Measurements from ENCODE around the gene EXOC5.
A peak's percentile ranks its signal among the peaks of the same experiment; 100 is the strongest.

Gene EXOC5

GRCh38 chr14:57161583-57162234, 107.0 kb downstream of the EXOC5 start:
- DNase-seq, result peak; percentile 38

GRCh38 chr14:57160333-57160732, 108.4 kb downstream of the EXOC5 start:
- no peak for DNase-seq

DNA sequence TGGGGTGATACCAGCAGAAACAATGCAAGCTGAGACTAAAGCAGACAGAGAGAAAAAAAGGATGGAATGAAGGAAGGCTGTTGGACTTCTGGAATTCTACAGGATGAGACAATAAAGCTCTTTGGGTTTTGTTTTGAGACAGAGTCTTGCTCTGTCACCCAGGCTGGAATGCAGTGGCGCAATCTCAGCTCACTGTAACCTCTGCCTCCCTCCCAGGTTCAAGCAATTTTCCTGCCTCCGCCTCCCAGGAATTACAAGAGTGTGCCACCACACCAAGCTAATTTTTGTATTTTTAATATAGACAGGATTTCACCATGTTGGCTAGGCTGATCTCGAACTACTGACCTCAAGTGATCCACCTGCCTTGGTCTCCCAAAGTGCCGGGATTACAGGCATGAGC, 115.4 kb downstream of the EXOC5 start:
- DNase-seq, result no peak
